Stimulated activated CD4-positive, alpha-beta T cell treated with anti-CD3 and anti-CD28 coated beads, Interleukin-1b, Interleukin-23, amount 100 ng/mL, for 48 hours (primary cell): Measurements from ENCODE around the gene CYP4V2.
A peak's percentile ranks its signal among the peaks of the same experiment; 100 is the strongest.

Experiments used
- DNase-seq: peaks from one replicate; pipeline ENCODE4 v3.0.0-alpha.2; 2020

Gene CYP4V2

GRCh38 chr4:186191200-186192065, at the start of gene CYP4V2:
TSS of gene CYP4V2 (plus strand) at chr4:186191567. CDS start at chr4:186191824, 257 bp downstream.
- DNase-seq = peak; percentile 88

- DNase-seq = peak; percentile 24
These were observed 47.0 kb upstream of the CYP4V2 start for GRCh38 chr4:186144198-186144945.

GRCh38 chr4:186144946-186145569, 46.3 kb upstream of the CYP4V2 start:
- peak; percentile 5 for DNase-seq

GRCh38 chr4:186146458-186146857, 44.9 kb upstream of the CYP4V2 start:
- DNase-seq = no peak

GRCh38 chr4:186148336-186148975, 42.9 kb upstream of the CYP4V2 start:
- no peak for DNase-seq

- DNase-seq = no peak
These were observed 41.5 kb upstream of the CYP4V2 start for GRCh38 chr4:186149872-186150271.

GRCh38 chr4:186150926-186151325, 40.4 kb upstream of the CYP4V2 start:
- DNase-seq = no peak

GRCh38 chr4:186151499-186151898, 39.9 kb upstream of the CYP4V2 start:
- DNase-seq = no peak

GRCh38 chr4:186158021-186158813, 33.1 kb upstream of the CYP4V2 start:
- DNase-seq = no peak

- DNase-seq = no peak
These were observed 32.4 kb upstream of the CYP4V2 start for GRCh38 chr4:186158966-186159365.

GRCh38 chr4:186159613-186160012, 31.8 kb upstream of the CYP4V2 start:
- no peak for DNase-seq

GRCh38 chr4:186161138-186161537, 30.2 kb upstream of the CYP4V2 start:
- DNase-seq = peak; percentile 46

- DNase-seq = no peak
These were observed 24.4 kb upstream of the CYP4V2 start for GRCh38 chr4:186166852-186167512.

- DNase-seq = no peak
These were observed 23.8 kb upstream of the CYP4V2 start for GRCh38 chr4:186167605-186168004.

GRCh38 chr4:186168750-186169149, 22.6 kb upstream of the CYP4V2 start:
- no peak for DNase-seq

GRCh38 chr4:186169333-186169944, 21.9 kb upstream of the CYP4V2 start:
- DNase-seq = no peak

GRCh38 chr4:186169945-186170802, 21.2 kb upstream of the CYP4V2 start:
- DNase-seq = no peak

- DNase-seq = no peak
These were observed 20.4 kb upstream of the CYP4V2 start for GRCh38 chr4:186170966-186171365.

- no peak for DNase-seq
These were observed 18.8 kb upstream of the CYP4V2 start for GRCh38 chr4:186172546-186172945.

- no peak for DNase-seq
These were observed 3.3 kb upstream of the CYP4V2 start for GRCh38 chr4:186188107-186188506.
